ENCODE measurements around the gene MAGEA8.
"Not testable (repeated sequence)": the region's sequence is repeated elsewhere in the genome, so short reads cannot be mapped to it uniquely, and the experiment has no call there.

The MAGEA8 gene

DNA sequence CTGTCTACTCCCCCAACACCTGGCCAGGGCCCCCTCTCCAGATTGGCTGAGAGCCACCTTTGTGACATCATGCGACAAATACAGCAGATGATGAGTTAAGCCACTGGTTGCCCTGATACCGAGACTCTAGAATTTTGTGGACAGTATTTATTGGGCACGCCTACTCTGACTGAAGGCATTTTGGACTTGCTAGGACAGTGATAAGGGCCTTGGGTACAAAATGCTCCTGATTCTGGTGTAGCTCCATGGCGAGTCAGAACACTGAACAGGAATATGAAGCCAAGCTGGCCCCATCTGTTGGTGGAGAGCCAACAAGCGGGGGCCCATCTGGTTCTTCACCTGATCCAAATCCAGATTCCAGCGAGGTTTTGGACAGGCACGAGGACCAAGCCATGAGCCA lies 48.4 kb downstream of the MAGEA8 start, which contains the start of gene HSFX4:
Gene HSFX4 (plus strand): TSS at position 174 of the 400 bp plus-strand sequence. CDS start 72 bp downstream, at position 246.
- H3K4me3 ChIP-seq (ENCODE audit: control insufficient read depth in 1 of 7, extremely low read depth in 1 of 7, insufficient read depth in 4 of 7, low read depth in 2 of 7, low read length in 6 of 7); H3K27ac ChIP-seq (ENCODE audit: insufficient read depth in 1 of 2, low read depth in 1 of 2, low read length in 2 of 2, poor library complexity in 1 of 2, severe bottlenecking in 2 of 2); DNase-seq; H3K9me3 ChIP-seq (ENCODE audit: control extremely low read depth in 1 of 5, control insufficient read depth in 4 of 5, insufficient read depth in 2 of 5, low read depth in 1 of 5, low read length in 4 of 5); CTCF ChIA-PET; H3K4me1 ChIP-seq (ENCODE audit: control extremely low read depth in 1 of 4, control insufficient read depth in 4 of 4, insufficient read depth in 4 of 4, low read length in 3 of 4); H3K27me3 ChIP-seq (replicated peaks in 2 of 5; ENCODE audit: control insufficient read depth in 4 of 5, insufficient read depth in 5 of 5, low read length in 4 of 5); H3K36me3 ChIP-seq (ENCODE audit: control insufficient read depth in 4 of 4, insufficient read depth in 4 of 4, low read length in 3 of 4); POLR2A ChIA-PET: not testable (repeated sequence)
- no CpG with 5 or more reads among the region's 7 CpGs for WGBS (ENCODE audit: insufficient coverage)

DNA sequence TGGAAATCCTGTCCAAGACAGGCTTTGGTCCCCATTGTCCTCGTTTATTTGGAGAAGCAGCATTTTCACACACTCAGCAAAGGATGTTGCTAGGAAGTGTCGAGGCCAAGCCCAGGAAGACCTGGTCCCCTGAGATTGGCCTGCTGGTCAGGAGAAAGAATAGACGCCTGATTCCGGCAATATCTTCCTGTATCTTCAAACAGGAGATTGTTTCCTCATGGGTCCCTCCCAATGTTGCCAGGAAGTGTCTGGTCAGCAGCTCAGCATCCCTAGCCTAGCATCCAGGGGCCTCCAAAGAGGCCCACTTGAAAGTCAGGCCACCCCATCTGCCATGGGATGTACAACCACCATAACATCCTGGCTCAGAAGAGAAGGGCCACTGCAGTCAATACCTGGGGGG lies 50.4 kb downstream of the MAGEA8 start:
- DNase-seq; H3K4me3 ChIP-seq (ENCODE audit: control insufficient read depth in 1 of 7, extremely low read depth in 1 of 7, insufficient read depth in 4 of 7, low read depth in 2 of 7, low read length in 6 of 7); H3K4me1 ChIP-seq (ENCODE audit: control extremely low read depth in 1 of 4, control insufficient read depth in 4 of 4, insufficient read depth in 4 of 4, low read length in 3 of 4); H3K36me3 ChIP-seq (ENCODE audit: control insufficient read depth in 4 of 4, insufficient read depth in 4 of 4, low read length in 3 of 4); H3K27ac ChIP-seq (ENCODE audit: insufficient read depth in 1 of 2, low read depth in 1 of 2, low read length in 2 of 2, poor library complexity in 1 of 2, severe bottlenecking in 2 of 2); H3K27me3 ChIP-seq (replicated peaks in 2 of 5; ENCODE audit: control insufficient read depth in 4 of 5, insufficient read depth in 5 of 5, low read length in 4 of 5); CTCF ChIA-PET; H3K9me3 ChIP-seq (ENCODE audit: control extremely low read depth in 1 of 5, control insufficient read depth in 4 of 5, insufficient read depth in 2 of 5, low read depth in 1 of 5, low read length in 4 of 5); POLR2A ChIA-PET: not testable (repeated sequence)
- WGBS (ENCODE audit: insufficient coverage), result no CpG with 5 or more reads among the region's 4 CpGs

DNA sequence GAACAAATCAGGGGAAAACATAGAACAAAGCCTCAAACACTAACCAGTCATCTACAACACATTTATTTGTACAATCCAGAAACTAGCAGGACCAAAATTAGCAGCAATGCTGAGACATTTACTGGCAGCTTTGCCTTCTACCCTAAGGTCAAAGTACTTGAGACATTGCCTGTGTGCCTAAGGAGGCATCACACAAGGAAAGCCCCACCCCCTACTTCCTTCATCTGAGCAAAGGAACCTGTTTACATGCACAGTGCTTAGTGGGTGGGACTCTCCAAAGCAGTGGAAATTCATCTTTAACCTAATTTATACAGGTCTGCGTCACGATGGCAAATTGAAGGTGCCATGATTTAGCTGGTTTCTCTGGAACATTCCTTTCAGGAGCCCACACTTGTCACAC lies 51.2 kb downstream of the MAGEA8 start:
- DNase-seq, POLR2A ChIA-PET: not testable (repeated sequence)

DNA sequence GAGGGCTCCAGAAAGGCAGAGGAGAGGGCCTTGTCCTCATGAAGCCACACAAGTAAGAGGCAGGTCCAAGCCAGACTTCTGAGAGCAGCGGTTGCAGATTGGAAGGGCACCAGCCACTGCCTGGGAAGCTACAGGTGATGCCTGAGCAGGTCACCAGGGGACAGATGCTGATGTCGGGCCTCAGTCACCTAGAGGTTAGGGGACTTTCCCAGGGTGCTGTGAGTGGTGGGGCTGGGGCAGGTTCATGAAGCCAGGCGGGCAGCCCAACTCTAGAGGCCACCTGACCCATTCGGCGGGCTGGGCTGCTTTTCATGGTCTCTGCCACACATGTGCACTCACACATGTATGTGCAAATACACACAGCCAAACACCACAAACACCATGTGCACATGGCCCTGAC lies 52.0 kb downstream of the MAGEA8 start:
- H3K4me1 ChIP-seq (ENCODE audit: control extremely low read depth in 1 of 4, control insufficient read depth in 4 of 4, insufficient read depth in 4 of 4, low read length in 3 of 4); H3K4me3 ChIP-seq (ENCODE audit: control insufficient read depth in 1 of 7, extremely low read depth in 1 of 7, insufficient read depth in 4 of 7, low read depth in 2 of 7, low read length in 6 of 7); H3K27ac ChIP-seq (ENCODE audit: insufficient read depth in 1 of 2, low read depth in 1 of 2, low read length in 2 of 2, poor library complexity in 1 of 2, severe bottlenecking in 2 of 2); H3K9me3 ChIP-seq (ENCODE audit: control extremely low read depth in 1 of 5, control insufficient read depth in 4 of 5, insufficient read depth in 2 of 5, low read depth in 1 of 5, low read length in 4 of 5); H3K36me3 ChIP-seq (ENCODE audit: control insufficient read depth in 4 of 4, insufficient read depth in 4 of 4, low read length in 3 of 4); CTCF ChIA-PET; H3K27me3 ChIP-seq (replicated peaks in 2 of 5; ENCODE audit: control insufficient read depth in 4 of 5, insufficient read depth in 5 of 5, low read length in 4 of 5); POLR2A ChIA-PET; DNase-seq: not testable (repeated sequence)
- no CpG with 5 or more reads among the region's 5 CpGs for WGBS (ENCODE audit: insufficient coverage)

More for the DNA sequence above, 51.2 kb downstream of the MAGEA8 start:
- H3K4me1 ChIP-seq (ENCODE audit: control extremely low read depth in 1 of 4, control insufficient read depth in 4 of 4, insufficient read depth in 4 of 4, low read length in 3 of 4); H3K4me3 ChIP-seq (ENCODE audit: control insufficient read depth in 1 of 7, extremely low read depth in 1 of 7, insufficient read depth in 4 of 7, low read depth in 2 of 7, low read length in 6 of 7); H3K36me3 ChIP-seq (ENCODE audit: control insufficient read depth in 4 of 4, insufficient read depth in 4 of 4, low read length in 3 of 4); H3K27ac ChIP-seq (ENCODE audit: insufficient read depth in 1 of 2, low read depth in 1 of 2, low read length in 2 of 2, poor library complexity in 1 of 2, severe bottlenecking in 2 of 2); H3K9me3 ChIP-seq (ENCODE audit: control extremely low read depth in 1 of 5, control insufficient read depth in 4 of 5, insufficient read depth in 2 of 5, low read depth in 1 of 5, low read length in 4 of 5); CTCF ChIA-PET; H3K27me3 ChIP-seq (replicated peaks in 2 of 5; ENCODE audit: control insufficient read depth in 4 of 5, insufficient read depth in 5 of 5, low read length in 4 of 5): not testable (repeated sequence)
- 100% methylated on average over 2 of the region's 2 CpGs for WGBS (ENCODE audit: insufficient coverage)

GRCh38 chrX:149933547-149933946 lies 52.6 kb downstream of the MAGEA8 start:
- H3K9me3 ChIP-seq (ENCODE audit: control extremely low read depth in 1 of 5, control insufficient read depth in 4 of 5, insufficient read depth in 2 of 5, low read depth in 1 of 5, low read length in 4 of 5); H3K36me3 ChIP-seq (ENCODE audit: control insufficient read depth in 4 of 4, insufficient read depth in 4 of 4, low read length in 3 of 4); H3K27me3 ChIP-seq (replicated peaks in 2 of 5; ENCODE audit: control insufficient read depth in 4 of 5, insufficient read depth in 5 of 5, low read length in 4 of 5); H3K4me3 ChIP-seq (ENCODE audit: control insufficient read depth in 1 of 7, extremely low read depth in 1 of 7, insufficient read depth in 4 of 7, low read depth in 2 of 7, low read length in 6 of 7); POLR2A ChIA-PET; H3K27ac ChIP-seq (ENCODE audit: insufficient read depth in 1 of 2, low read depth in 1 of 2, low read length in 2 of 2, poor library complexity in 1 of 2, severe bottlenecking in 2 of 2); H3K4me1 ChIP-seq (ENCODE audit: control extremely low read depth in 1 of 4, control insufficient read depth in 4 of 4, insufficient read depth in 4 of 4, low read length in 3 of 4); CTCF ChIA-PET; DNase-seq: not testable (repeated sequence)
- WGBS (ENCODE audit: insufficient coverage), result 74% methylated on average over 5 of the region's 21 CpGs

All from common myeloid progenitor, CD34-positive (primary cell).